HK-2 (cell line): ENCODE results near the gene ZBP1.

Experiments
- DNase-seq: peaks from one replicate; pipeline ENCODE4 v3.0.0-alpha.2; 2018; ENCODE audit not compliant: unreplicated experiment

Gene ZBP1

DNA sequence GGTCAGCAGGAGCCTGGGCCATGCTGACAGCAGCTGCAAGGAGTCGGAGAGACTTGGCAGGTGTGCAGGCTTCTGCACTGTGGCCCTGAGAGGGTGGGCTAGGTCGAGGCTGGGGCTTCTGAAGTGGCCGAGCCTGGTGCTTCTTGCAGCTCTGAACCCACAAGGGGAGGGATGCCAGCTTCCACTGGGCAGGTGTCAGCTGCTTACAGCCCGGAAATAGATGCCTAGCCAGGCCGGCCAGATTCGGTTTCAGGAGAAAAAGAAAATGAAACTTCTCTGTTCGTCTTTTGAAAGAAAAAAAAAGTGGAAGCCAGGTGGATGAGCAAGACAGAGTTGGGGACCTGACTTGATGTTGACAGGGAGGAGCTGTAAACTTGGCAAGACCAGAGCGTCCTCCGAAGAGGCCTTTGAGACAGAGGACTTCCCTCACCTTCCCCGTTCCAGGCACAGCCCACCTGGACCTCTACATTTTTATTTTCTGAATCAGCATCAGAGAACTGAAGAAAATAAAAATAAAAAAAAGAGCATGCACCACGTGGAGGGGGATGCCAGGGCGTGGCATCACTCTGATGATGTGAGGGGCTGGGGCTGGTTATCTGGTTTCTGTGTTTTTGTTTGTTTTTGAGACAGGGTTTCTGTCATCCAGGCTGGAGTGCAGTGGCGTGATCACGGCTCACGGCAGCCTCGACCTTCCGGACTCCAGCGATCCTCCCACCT, at the start of gene ZBP1:
ZBP1 (minus strand) TSS at position 153 of the 717 bp plus-strand sequence; CDS start at position 22, 131 bp downstream.
- no peak for DNase-seq

DNA sequence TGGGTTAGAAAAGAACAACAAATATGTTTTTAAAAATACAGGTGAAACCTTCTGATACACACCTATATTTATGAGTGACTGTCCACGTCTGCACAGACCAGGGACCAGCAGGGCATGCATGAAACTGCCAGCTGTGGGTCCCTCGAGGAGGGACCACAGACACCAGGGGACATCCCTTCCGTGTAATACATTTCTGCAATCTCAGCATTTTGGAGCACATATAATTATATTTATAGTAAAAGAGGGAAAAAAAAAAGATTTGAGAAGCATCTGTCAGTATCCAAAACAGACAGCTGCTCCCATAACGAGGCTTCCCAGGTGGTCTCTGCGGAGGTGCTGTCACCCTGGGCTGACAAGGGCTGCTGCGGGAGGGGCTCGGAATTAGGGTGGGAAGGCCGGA, 49.4 kb upstream of the ZBP1 start:
- no peak for DNase-seq

DNA sequence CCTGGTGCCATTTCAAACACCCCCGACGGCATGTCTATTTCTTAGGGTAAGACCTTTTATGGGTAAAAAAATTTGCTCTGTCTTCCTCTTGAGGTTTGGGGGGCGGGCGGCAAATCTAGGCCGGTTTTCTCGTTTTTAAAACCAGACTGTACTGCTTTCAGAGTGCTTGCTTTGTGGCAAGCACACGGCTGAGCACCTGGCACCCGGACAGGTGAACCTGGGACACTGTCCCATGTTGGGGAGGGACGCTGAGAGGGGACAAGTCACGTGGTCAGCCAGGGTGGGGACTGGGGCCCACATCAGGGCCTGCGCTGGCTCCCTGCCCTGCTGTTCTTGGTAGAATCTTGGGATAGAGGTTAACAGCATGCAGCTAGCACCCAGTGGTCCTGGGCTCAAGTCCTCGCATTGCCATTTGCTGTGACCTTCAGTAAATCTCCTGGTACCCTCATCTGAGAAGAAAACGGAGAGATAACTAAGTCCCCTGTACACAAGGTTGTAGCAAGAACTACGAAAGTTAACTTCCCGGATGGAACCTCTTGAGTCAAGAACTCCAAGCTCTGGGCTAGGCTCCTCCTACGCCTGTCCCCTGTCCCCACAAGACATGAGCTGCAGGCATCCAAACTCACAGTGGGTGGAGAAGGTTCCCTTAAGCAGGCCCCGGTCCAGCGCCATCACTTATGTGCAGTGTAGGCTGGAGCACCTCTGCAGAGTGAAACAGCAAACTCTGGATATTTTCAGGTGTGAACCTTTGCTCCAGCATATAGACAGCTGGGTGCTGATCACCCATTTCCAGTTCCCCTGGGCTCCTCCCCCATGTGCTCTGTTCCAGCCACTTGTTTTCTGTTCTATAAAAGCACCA, 47.9 kb upstream of the ZBP1 start:
- no peak for DNase-seq

GRCh38 chr20:57667388-57667787, 47.2 kb upstream of the ZBP1 start:
- DNase-seq = no peak

- no peak for DNase-seq
Observed at GRCh38 chr20:57666834-57667157, 46.6 kb upstream of the ZBP1 start.

- DNase-seq = no peak
Observed at GRCh38 chr20:57666106-57666833, 46.0 kb upstream of the ZBP1 start.

DNA sequence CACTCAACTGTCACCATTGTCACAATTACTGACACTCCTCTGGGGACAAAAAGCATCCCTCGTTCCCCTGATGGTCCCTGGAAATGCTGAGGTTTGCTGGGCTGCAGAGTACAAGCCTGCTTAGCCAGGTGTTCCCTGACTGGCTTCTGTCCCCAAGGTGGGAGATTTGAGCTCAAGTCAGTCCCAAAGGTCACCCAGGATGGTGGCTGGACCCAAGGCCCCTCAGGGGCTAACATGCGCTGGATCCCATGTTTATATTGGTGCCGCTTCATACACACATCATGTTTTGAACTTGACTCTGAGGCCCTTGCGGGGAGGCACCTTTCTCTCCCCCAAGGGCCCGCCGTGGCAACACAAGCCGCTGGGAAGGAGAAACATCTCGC, 45.4 kb upstream of the ZBP1 start:
- no peak for DNase-seq

DNA sequence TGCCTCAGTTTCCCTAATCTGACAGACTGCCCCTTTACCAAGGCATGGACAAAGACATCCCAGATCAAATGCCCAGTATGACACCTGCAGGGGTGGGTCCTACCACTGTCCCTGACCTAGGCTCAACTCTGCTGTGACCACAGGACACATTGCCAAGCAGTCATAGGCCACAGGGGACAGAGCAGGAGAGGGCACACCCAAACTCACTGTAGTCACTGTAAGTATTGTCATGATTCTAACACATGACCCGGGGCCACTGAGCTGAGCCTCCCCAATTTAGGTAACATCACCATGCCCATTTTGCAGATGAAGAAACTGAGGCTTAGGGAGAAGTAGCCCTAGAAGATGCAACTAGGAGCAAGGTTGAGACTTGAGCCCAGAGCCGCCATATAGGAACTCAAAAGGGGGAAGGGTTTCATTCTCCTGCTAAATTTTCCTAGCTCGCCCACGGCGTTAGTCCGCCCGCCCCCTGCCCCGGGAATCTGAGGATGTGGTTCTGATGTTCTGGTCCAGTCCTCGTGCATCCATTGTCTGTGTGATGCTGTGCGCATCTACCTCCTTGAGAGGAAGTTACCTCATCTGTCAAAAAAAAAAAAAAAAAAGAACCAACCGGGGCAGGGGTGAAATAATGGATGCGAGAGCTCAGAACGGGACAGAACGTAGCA, 44.8 kb upstream of the ZBP1 start:
- DNase-seq = no peak

GRCh38 chr20:57664476-57664875, 44.2 kb upstream of the ZBP1 start:
- no peak for DNase-seq

DNA sequence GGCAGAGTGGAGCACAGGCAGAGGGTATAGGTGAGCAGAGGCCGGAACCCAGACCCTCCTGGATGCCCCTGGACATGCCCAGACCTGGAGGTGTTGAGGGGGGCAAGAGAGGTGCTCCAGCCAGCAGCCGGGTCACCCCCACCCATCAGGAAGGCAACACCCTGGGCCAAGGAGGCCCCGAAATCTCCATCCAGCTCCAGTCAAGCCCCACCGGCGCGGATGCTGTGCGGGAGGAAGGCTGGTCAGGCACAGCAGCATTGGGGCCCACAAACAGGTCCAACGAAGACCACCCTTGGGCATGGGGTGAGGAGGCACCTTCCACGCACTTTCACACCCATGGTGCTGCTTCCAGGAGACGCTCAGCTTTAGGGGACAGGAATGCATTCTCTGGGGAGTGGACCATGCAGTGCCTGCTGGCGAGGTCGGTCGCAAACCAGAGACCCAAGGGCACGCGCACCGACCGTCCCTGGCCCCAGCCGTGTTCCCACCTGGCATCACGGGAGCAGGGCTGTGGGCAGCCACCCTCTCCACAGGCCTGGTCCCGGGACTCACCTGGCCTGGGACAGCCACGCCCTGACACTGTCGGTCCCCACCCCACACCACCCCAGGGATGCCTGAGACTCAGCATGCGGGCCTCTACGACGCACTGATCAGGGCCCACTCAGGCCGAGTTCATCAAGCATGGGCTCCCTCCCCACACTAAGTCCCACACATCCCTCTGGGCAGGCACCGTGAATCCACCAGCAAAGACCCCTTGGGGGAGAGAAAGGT, 43.6 kb upstream of the ZBP1 start:
- no peak for DNase-seq

- no peak for DNase-seq
Observed at GRCh38 chr20:57663241-57663640, 43.0 kb upstream of the ZBP1 start.

- DNase-seq = no peak
Observed at GRCh38 chr20:57662456-57663240, 42.4 kb upstream of the ZBP1 start.

GRCh38 chr20:57661746-57662455, 41.7 kb upstream of the ZBP1 start:
- no peak for DNase-seq

DNA sequence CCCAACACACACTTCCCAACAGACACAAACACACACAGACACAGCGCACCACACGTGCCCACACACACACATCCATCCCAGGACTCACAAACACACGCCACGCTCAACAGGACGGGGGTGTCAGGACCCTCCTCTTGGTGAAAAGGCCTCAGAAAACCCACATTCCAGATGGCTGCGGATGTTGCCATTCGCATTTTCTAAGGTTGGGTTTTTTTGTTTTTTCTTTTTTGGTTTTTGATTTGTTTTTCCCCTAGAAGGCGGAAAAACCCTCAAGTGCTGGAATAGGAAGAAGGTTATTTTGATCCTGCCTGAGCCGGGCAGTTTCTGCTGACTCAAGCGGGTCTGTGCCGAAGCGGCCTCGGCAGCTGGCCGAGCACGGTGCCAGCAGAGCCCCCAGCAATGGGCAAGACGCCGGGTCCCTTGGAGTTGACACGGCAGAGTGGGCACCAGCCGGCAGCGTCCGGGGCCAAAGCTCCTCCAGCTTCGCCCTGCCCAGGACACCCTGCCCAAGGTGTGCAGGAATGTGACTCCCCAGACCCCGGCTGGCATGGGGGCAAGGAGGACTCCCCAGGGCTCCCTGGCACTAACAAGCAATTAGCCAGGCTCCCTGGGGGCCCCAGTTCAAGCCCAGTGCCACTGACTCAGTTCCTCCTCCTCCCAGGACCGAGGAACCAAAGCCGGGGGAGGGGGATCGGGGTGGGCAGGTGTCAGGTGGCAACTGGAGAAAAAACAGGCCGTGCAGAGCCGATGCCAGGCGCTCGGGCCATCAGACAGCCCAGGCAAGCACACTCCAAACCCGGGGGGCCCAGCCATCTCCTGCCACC, 40.9 kb upstream of the ZBP1 start:
- DNase-seq = no peak

GRCh38 chr20:57660181-57660921, 40.1 kb upstream of the ZBP1 start:
- no peak for DNase-seq

DNA sequence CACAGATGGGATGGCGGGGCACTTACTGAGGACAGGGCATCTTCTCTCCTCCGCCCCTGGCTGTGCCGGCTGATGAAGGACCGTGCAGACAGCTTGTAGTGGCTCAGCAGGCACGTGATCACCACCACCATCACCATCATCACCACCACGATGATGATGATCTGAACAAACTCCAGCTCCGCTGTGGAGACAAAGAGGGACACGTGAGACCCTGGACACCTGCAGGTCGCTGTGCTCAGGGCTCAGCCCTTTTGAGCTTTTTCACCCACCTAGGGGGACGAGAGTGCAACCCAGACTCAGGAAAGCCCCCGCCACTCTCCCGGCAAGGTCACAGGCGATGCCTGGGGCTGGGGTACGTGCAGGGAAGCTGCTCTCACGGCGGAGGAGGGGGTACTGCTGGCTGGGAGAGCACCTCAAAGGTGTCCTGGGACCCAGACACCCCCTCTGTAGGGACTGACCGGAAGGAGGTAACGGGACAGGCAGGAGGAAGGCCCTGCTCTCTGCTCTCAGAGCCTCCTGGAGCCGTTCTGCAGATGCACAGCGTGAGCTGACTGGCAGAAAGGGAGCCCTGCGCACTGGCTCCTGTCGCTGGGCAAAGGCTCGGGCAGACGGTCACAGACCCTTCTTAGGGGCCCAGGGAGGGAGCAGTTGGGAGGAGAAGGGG, 39.4 kb upstream of the ZBP1 start:
- DNase-seq = no peak

- DNase-seq = no peak
Observed at GRCh38 chr20:57658833-57659516, 38.7 kb upstream of the ZBP1 start.
